Endodermal cell (in vitro differentiated cells): ENCODE measurements around the gene TMEM129. TPM values are rescaled to one million over a fixed set of nuclear protein-coding genes. Genes with fewer than 3 reads are reported as not detected.

Experiments
- DNase-seq: peaks from one replicate; pipeline ENCODE4 v3.0.0-alpha.2; 2017
- H3K27ac ChIP-seq: 2 replicates; pipeline ENCODE4 v1.5.1; 2013; ENCODE audit warnings: mild to moderate bottlenecking, low read depth, low read length, moderate library complexity
- H3K27me3 ChIP-seq: 2 replicates; pipeline ENCODE4 v1.6.1; 2013; ENCODE audit warnings: mild to moderate bottlenecking, low read length, moderate library complexity; ENCODE audit not compliant: insufficient read depth, control insufficient read depth, poor library complexity, severe bottlenecking
- H3K36me3 ChIP-seq: 2 replicates; pipeline ENCODE4 v1.7.0; 2013; ENCODE audit warnings: mild to moderate bottlenecking, low read length, moderate library complexity; ENCODE audit not compliant: control insufficient read depth, insufficient read depth
- H3K4me1 ChIP-seq: one replicate; pipeline ENCODE4 v1.7.0; 2013; ENCODE audit warnings: low read length; ENCODE audit not compliant: control insufficient read depth, insufficient read depth
- H3K4me3 ChIP-seq: 2 replicates; pipeline ENCODE4 v1.5.1; 2013; ENCODE audit warnings: mild to moderate bottlenecking, low read length, moderate library complexity
- H3K9ac ChIP-seq: 2 replicates; pipeline ENCODE4 v1.6.1; 2013; ENCODE audit warnings: mild to moderate bottlenecking, low read length, moderate library complexity; ENCODE audit not compliant: poor library complexity, severe bottlenecking; ENCODE audit errors: extremely low read depth
- H3K9me3 ChIP-seq: 2 replicates; pipeline ENCODE4 v1.6.1; 2013; ENCODE audit warnings: mild to moderate bottlenecking, low read length, moderate library complexity; ENCODE audit not compliant: control insufficient read depth
- H3K27ac Mint-ChIP-seq: 2 replicates; pipeline ENCODE4 v1.8.0; 2020; ENCODE audit warnings: mixed read lengths
- H3K27me3 Mint-ChIP-seq: 2 replicates; pipeline ENCODE4 v1.8.0; 2021; ENCODE audit warnings: mild to moderate bottlenecking, mixed read lengths; ENCODE audit not compliant: insufficient read depth
- H3K36me3 Mint-ChIP-seq: 2 replicates; pipeline ENCODE4 v1.8.0; 2020; ENCODE audit warnings: low read depth, mixed read lengths
- H3K4me1 Mint-ChIP-seq: 2 replicates; pipeline ENCODE4 v1.8.0; 2020; ENCODE audit warnings: mixed read lengths
- H3K4me3 Mint-ChIP-seq: 2 replicates; pipeline ENCODE4 v1.8.0; 2020; ENCODE audit warnings: mild to moderate bottlenecking, moderate library complexity, mixed read lengths
- H3K9me3 Mint-ChIP-seq: 2 replicates; pipeline ENCODE4 v1.8.0; 2020; ENCODE audit warnings: mild to moderate bottlenecking, mixed read lengths
- CTCF ChIP-seq: fragments of 200-600 bp; sonication (generic); conservative IDR thresholded peaks from 2 replicates; pipeline ENCODE4 v1.5.0; 2021; ENCODE audit warnings: antibody characterized with exemption, mild to moderate bottlenecking
- WGBS, 2 experiments: methylation state at CpG; one replicate each; pipeline versions ENCODE4 v1.1.5 to v1.1.7; 2013; ENCODE audit warnings: missing lambda C conversion rate in 2 of 2, mixed read lengths in 1 of 2; ENCODE audit not compliant: insufficient coverage in 1 of 2, insufficient read length in 1 of 2; 5-methylcytosine and 5-hydroxymethylcytosine counted together
- total RNA-seq, 2 donors: library from RNA; stranded (reverse); fragmentation: NEBNext Ultra II Directional in 1 of 2; extraction: Animal tissue kit (Norgen Biotek cat#: 25700) in 1 of 2; gene quantifications; 2 replicates in 1 of 2; 3 replicates in 1 of 2; pipeline ENCODE4 v1.2.1, GENCODE V29; 2021

The TMEM129 gene
- total RNA-seq, 2 donors from 2014 or later: 33.6 to 41.7 TPM

GRCh38 chr4:1751155-1751918, 30.2 kb upstream of the TMEM129 start:
- Mint-ChIP-seq H3K36me3 (no peaks in the 10 kb centered on the region), H3K4me3 (no peak overlapping the region), H3K4me1 (no peaks in the 10 kb centered on the region), H3K9me3 (no peaks in the 10 kb centered on the region), H3K27me3 (no peaks in the 10 kb centered on the region), H3K27ac (no peak overlapping the region)
- WGBS, 2 experiments: 90 to 93% methylated on average over 15 to 31 of the region's 31 CpGs
- Histone ChIP-seq H3K36me3 (no peaks in the 10 kb centered on the region), H3K27ac (no peak overlapping the region), H3K4me1 (no peaks in the 10 kb centered on the region), H3K9ac (no peak overlapping the region), H3K27me3 (no peaks in the 10 kb centered on the region), H3K9me3 (no peaks in the 10 kb centered on the region), H3K4me3 (no peak overlapping the region)
- no peak for DNase-seq
- TF ChIP-seq CTCF: no peak

DNA sequence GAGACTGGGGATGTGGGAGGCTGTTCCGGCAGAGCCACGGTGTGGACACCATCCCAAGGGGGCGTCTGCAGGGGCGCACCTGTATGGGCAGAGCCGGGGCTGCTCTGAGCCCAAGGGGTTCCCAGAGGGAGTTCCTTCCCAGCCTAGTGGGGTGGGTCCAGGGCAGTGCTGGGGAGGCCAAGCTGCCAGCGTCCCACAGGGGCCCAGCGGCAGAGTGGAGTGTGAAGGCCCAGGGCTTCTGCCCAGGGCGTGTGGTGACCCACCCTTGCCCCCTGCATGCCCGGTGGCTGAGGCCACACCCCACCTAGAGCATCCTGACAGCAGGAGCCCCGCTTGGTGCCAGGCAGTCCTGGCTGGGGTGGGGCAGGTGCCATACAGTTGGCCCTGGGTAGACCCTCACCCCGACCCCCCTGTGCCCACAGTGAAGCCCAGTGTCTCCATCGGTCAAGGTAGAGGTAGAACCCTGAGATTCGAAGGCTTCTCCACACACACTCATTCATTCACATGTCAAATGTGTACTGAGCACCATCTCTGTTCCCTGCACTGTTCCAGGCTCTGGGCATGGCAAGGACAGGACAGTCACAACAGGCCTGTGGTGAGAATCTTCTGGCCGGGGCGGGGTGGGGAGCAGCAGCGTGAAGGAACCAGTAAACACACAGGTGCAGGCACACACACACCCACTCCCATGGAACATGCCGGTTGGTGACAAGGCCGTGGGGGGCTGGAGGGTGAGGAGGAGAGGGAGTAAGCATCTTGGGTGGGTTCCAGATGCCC, 29.4 kb upstream of the TMEM129 start:
- H3K4me3 Mint-ChIP-seq: no peak overlapping the region
- no peaks in the 10 kb centered on the region for H3K36me3 Mint-ChIP-seq
- Histone ChIP-seq H3K36me3 (no peaks in the 10 kb centered on the region), H3K27me3 (no peaks in the 10 kb centered on the region), H3K4me3 (no peak overlapping the region), H3K27ac (no peak overlapping the region), H3K9ac (no peak overlapping the region), H3K9me3 (no peaks in the 10 kb centered on the region), H3K4me1 (no peaks in the 10 kb centered on the region)
- no peaks in the 10 kb centered on the region for H3K4me1 Mint-ChIP-seq
- WGBS, 2 experiments: 91% methylated on average over 7 to 17 of the region's 18 CpGs
- TF ChIP-seq CTCF: no peak
- no peak overlapping the region for H3K27ac Mint-ChIP-seq
- no peaks in the 10 kb centered on the region for H3K9me3 Mint-ChIP-seq
- no peak for DNase-seq
- H3K27me3 Mint-ChIP-seq: no peaks in the 10 kb centered on the region

- H3K4me3 ChIP-seq: no peak overlapping the region
- no peak for TF ChIP-seq CTCF
- H3K4me1 ChIP-seq: no peaks in the 10 kb centered on the region
- Mint-ChIP-seq H3K27me3 (no peaks in the 10 kb centered on the region), H3K36me3 (peaks cover 5% of the 10 kb centered on the region), H3K9me3 (no peaks in the 10 kb centered on the region), H3K4me3 (no peak overlapping the region), H3K4me1 (no peaks in the 10 kb centered on the region), H3K27ac (no peak overlapping the region)
- H3K9ac ChIP-seq: no peak overlapping the region
- H3K27me3 ChIP-seq: no peaks in the 10 kb centered on the region
- H3K36me3 ChIP-seq: peaks cover 4% of the 10 kb centered on the region
- no peak for DNase-seq
- no peaks in the 10 kb centered on the region for H3K9me3 ChIP-seq
- H3K27ac ChIP-seq: no peak overlapping the region
- 86% methylated on average over 13 of the region's 14 CpGs; no CpG with 5 or more reads in 1 of the 2 experiments for WGBS, 2 experiments
Observed at GRCh38 chr4:1749826-1750225, 28.7 kb upstream of the TMEM129 start.
